Measurements from ENCODE around the gene DCLRE1B. TPM values are rescaled to one million over a fixed set of nuclear protein-coding genes. Genes with fewer than 3 reads are reported as not detected.

The DCLRE1B gene
- total RNA-seq (2012; rRNA removed): 5.3 and 8.3 TPM in 2 replicates

DNA sequence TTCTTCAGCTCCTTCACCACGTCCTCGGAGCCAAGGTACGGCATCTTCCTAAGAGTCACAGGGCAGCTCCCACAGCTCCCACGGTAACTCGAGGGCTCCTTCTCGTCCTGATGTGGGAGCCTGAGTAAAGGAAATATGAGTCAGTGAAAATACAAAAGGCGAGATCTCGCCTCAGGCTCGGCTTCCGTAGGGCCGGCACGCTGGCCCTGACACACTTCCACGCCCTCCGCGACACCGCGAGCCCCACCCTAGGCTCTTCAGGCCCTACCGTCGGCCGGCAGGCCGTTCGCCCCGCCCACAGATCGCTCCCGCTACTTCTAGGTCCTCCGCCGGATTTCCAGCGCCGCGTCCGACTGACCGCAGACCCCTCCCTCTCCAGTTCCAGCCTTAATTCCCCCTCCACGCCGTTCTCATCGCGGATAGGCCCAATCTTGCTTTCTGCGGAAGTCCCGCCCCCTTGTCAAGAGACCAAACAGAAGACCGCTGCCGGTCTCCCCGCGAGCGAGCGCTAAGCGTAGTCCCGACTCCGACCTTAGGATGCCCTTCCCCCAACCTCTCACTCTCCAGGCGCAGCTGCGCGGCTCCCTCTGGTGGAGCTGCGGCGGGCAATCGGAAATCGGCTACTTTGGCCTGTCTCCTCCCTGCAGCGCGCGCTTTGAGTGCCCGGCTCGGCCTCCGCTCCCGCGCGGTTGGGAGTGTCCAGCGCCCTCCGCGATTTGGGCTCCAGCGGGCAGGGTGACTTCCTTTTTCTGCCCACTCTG is at the start of gene DCLRE1B, which contains the start of gene AP4B1:
TSS of gene DCLRE1B (plus strand) at position 653 of the 761 bp plus-strand sequence. CDS start 261 bp downstream, outside the sequence.
TSS of gene AP4B1 (minus strand) at position 126 of the 761 bp plus-strand sequence. CDS start at position 44, 82 bp downstream.
- Histone ChIP-seq H3K9me3 (replicated peaks; ENCODE audit: low read length) (no peaks in the 10 kb centered on the region), H3K4me3 (ENCODE audit: low read length) (peak within 1 kb of the TSS; percentile 80), H3K4me1 (ENCODE audit: control insufficient read depth, insufficient read depth, low read length) (peaks cover 10% of the 10 kb centered on the region), H3K36me3 (ENCODE audit: insufficient read depth, low read length) (peaks cover 13% of the 10 kb centered on the region), H3K9ac (ENCODE audit: low read depth, low read length) (peak within 1 kb of the TSS; percentile 94), H3K27me3 (ENCODE audit: control insufficient read depth, insufficient read depth, low read length) (no peaks in the 10 kb centered on the region), H3K4me2 (ENCODE audit: low read length) (peak within 1 kb of the TSS; percentile 89)

DNA sequence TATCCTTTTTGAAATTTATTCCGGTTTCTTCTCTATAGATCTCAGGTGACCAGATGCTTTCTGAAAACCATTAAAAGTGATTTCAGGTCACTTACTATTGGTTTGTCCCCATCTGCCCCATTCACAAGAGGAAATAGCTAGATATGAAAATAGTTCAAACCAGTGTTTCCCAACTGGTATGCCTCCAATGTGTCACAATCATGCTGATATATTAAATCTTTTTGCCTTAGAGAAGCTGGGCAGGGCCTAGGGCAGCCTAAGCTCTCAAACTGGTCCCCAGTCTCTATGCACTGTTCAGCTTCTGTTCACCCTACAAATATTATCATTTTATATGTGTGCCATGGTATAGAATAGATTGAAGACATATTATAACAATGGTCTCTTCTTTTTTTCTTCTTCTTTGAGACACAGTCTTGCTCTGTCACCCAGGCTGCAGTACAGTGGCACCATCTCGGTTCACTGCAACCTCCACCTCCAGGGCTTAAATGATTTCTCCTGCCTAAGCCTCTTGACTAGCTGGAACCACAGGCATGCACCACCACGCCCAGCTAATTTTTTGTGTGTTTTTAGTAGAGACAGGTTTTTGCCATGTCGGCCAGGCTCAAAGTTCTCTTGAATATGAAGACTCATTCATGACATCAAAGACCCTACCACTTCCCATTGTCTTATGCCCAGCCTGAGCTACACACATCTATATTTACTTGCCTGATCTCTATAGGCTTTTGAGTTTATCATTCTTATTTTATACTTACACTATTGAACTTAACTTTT is 49.3 kb upstream of the DCLRE1B start:
- peaks cover 26% of the 10 kb centered on the region for H3K4me1 ChIP-seq (ENCODE audit: control insufficient read depth, insufficient read depth, low read length)

DNA sequence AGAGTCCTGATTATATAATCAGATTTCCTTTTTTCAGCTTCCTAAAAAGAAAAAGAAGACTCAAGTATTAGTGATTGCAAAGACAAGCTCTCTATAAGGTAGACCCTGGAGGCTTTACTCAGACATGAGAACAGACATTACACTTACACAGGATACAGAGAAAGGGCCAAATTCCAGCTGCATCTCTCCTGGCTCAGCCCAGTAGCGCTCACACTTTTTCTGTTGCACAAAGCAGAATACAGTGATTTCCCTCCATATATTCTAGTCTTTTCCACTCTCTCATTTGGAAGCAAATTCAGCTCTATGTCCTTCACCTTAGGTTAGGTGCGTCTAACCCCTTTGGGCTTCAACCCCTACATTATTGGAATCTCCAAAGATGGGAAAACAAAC is 48.7 kb upstream of the DCLRE1B start:
- peaks cover 30% of the 10 kb centered on the region for H3K4me1 ChIP-seq (ENCODE audit: control insufficient read depth, insufficient read depth, low read length)
- H3K9me3 ChIP-seq (replicated peaks; ENCODE audit: low read length): no peaks in the 10 kb centered on the region
- no peaks in the 10 kb centered on the region for H3K36me3 ChIP-seq (ENCODE audit: insufficient read depth, low read length)
- no peak overlapping the region for H3K4me2 ChIP-seq (ENCODE audit: low read length)
- no peaks in the 10 kb centered on the region for H3K27me3 ChIP-seq (ENCODE audit: control insufficient read depth, insufficient read depth, low read length)
- H3K9ac ChIP-seq (ENCODE audit: low read depth, low read length): no peak overlapping the region
- no peak overlapping the region for H3K4me3 ChIP-seq (ENCODE audit: low read length)

More for the DNA sequence above, 49.3 kb upstream of the DCLRE1B start:
- no peak overlapping the region for H3K9ac ChIP-seq (ENCODE audit: low read depth, low read length)
- no peak overlapping the region for H3K4me2 ChIP-seq (ENCODE audit: low read length)
- no peaks in the 10 kb centered on the region for H3K27me3 ChIP-seq (ENCODE audit: control insufficient read depth, insufficient read depth, low read length)
- H3K36me3 ChIP-seq (ENCODE audit: insufficient read depth, low read length): no peaks in the 10 kb centered on the region
- no peaks in the 10 kb centered on the region for H3K9me3 ChIP-seq (replicated peaks; ENCODE audit: low read length)
- H3K4me3 ChIP-seq (ENCODE audit: low read length): no peak overlapping the region

DNA sequence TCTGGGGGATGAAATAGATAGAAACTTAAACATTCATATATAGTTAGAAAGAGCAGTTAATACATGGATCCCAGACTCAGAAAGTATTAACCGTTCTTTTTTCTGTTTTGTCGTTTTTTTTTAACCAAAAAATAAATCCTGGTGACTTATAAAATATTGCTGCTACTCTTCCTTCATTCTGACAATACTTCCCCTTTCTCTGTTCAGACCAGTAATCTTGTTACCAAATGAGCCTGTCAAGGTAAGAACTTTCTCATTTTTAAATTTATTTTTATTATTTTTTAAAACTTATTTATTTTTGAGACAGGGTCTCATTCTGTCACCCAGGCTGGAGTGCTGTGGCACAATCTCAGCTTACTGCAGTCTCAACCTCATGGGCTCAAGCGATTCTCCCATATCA is 47.4 kb upstream of the DCLRE1B start:
- Histone ChIP-seq H3K4me3 (ENCODE audit: low read length) (no peak overlapping the region), H3K4me1 (ENCODE audit: control insufficient read depth, insufficient read depth, low read length) (peaks cover 34% of the 10 kb centered on the region), H3K9ac (ENCODE audit: low read depth, low read length) (no peak overlapping the region), H3K27me3 (ENCODE audit: control insufficient read depth, insufficient read depth, low read length) (no peaks in the 10 kb centered on the region), H3K4me2 (ENCODE audit: low read length) (no peak overlapping the region), H3K9me3 (replicated peaks; ENCODE audit: low read length) (no peaks in the 10 kb centered on the region), H3K36me3 (ENCODE audit: insufficient read depth, low read length) (no peaks in the 10 kb centered on the region)

DNA sequence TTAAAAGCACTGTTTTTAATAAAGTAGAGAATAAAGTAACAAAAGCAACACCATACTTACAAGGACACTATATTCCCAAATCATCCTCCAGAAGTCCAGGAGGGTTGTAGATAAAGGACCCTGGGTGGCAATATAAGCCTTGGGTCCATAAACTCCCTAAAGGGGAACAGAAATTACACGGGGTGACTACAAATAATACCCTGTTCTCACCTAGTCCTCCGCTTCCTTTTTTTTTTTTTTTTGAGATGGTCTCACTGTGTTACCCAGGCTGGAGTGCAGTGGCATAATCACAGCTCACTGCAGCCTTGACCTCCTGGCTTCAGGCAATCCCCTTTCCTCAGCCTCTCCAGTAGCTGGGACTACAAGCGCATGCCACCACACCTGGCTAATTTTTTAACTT is 46.7 kb upstream of the DCLRE1B start:
- Histone ChIP-seq H3K4me1 (ENCODE audit: control insufficient read depth, insufficient read depth, low read length) (peaks cover 34% of the 10 kb centered on the region), H3K36me3 (ENCODE audit: insufficient read depth, low read length) (no peaks in the 10 kb centered on the region), H3K9me3 (replicated peaks; ENCODE audit: low read length) (no peaks in the 10 kb centered on the region), H3K9ac (ENCODE audit: low read depth, low read length) (no peak overlapping the region), H3K27me3 (ENCODE audit: control insufficient read depth, insufficient read depth, low read length) (no peaks in the 10 kb centered on the region), H3K4me3 (ENCODE audit: low read length) (no peak overlapping the region), H3K4me2 (ENCODE audit: low read length) (no peak overlapping the region)

DNA sequence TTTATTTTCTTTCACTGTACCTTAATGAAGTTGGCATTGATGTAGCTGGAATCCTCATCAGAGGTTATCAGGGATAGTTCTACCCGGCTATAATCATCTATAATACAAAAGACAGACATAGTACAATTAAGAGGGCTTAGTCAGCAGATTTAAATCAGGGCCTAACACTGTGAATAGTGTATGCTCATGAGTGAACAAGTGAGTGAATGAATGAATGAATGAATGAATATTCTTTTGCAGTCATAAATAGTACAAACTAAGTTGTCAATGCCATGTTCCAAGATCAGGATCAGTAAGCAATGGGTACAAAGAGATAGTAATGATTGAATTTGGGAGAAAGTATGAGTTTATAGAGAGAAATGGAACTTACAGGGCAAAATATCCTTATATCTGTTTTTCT is 46.1 kb upstream of the DCLRE1B start:
- H3K4me3 ChIP-seq (ENCODE audit: low read length): no peak overlapping the region
- no peak overlapping the region for H3K4me2 ChIP-seq (ENCODE audit: low read length)
- no peaks in the 10 kb centered on the region for H3K36me3 ChIP-seq (ENCODE audit: insufficient read depth, low read length)
- H3K4me1 ChIP-seq (ENCODE audit: control insufficient read depth, insufficient read depth, low read length): peaks cover 34% of the 10 kb centered on the region
- no peaks in the 10 kb centered on the region for H3K27me3 ChIP-seq (ENCODE audit: control insufficient read depth, insufficient read depth, low read length)
- no peak overlapping the region for H3K9ac ChIP-seq (ENCODE audit: low read depth, low read length)
- no peaks in the 10 kb centered on the region for H3K9me3 ChIP-seq (replicated peaks; ENCODE audit: low read length)

DNA sequence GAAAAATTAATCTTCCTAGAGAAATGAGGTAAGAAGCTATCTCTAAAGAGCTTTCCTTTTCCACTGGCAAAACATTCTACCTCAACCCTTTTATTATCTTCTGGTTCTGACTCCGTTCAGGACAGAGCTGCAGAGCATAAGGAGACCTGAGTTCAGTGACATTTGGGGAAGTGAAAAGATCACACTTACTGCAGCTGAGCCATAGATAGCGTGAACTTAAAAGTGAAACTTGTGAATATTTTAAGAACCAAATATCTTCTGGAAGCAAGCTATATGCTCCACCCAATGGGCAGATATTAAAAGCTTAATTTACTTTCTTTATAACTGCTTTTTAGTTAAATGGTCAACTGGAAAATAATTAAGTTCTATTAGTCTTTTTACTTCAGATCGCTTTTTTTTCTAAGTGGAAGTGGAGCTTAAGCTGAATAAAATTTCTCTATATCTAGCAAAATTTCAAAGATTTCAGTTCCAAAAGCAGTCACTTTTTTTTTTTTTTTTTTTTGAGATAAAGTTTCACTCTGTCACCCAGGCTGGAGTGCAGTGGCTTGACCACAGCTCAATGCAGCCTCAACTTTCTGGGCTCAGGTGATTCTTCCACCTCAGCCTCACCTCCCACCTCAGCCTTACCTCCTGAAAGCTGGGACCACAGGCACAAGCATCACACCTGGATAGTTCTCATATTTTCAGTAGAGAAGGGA is 45.5 kb upstream of the DCLRE1B start:
- Histone ChIP-seq H3K36me3 (ENCODE audit: insufficient read depth, low read length) (no peaks in the 10 kb centered on the region), H3K4me1 (ENCODE audit: control insufficient read depth, insufficient read depth, low read length) (peaks cover 34% of the 10 kb centered on the region), H3K4me3 (ENCODE audit: low read length) (no peak overlapping the region), H3K9me3 (replicated peaks; ENCODE audit: low read length) (no peaks in the 10 kb centered on the region), H3K27me3 (ENCODE audit: control insufficient read depth, insufficient read depth, low read length) (no peaks in the 10 kb centered on the region), H3K4me2 (ENCODE audit: low read length) (peak overlapping the region; percentile 11), H3K9ac (ENCODE audit: low read depth, low read length) (no peak overlapping the region)

DNA sequence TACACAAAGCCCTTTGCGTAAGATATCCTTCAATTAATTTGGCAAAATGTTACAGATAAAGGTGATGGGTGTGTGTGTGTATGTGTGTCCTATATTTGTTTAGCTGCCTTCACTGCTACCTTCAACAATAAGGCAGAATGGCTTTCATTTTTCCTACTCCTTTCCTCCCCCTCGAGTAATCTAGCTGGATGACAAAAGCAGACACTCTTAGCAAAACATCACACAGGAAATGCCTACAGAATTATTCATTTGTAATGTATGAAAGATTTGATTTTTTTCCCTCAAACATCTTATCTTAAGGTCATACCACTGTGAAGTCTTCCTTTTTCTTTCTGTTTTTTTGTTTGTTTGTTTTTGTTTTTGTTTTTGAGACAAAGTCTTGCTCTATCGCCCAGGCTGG is 44.2 kb upstream of the DCLRE1B start:
- Histone ChIP-seq H3K9ac (ENCODE audit: low read depth, low read length) (peak overlapping the region; percentile 76), H3K4me1 (ENCODE audit: control insufficient read depth, insufficient read depth, low read length) (peaks cover 33% of the 10 kb centered on the region), H3K9me3 (replicated peaks; ENCODE audit: low read length) (no peaks in the 10 kb centered on the region), H3K36me3 (ENCODE audit: insufficient read depth, low read length) (no peaks in the 10 kb centered on the region), H3K4me3 (ENCODE audit: low read length) (peak overlapping the region; percentile 37), H3K4me2 (ENCODE audit: low read length) (peak overlapping the region; percentile 74), H3K27me3 (ENCODE audit: control insufficient read depth, insufficient read depth, low read length) (no peaks in the 10 kb centered on the region)

DNA sequence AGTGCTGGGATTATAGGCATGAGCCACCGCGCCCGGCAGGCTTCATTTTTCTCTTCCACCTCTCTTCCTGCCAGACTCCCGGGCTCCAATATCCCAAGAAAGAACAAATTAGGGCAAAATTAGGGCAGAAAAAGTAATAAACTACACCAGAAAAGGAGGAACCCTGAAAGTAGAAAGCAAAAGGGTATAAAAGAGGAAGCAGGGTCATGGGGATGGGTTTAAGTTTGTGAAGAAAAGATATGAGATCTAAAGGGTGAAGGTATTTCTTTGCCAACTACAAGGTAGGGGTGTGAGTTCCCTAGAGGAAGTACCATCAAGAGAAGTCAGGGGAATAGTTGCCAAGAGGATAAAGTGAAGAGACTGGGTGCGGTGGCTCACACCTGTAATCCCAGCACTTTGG is 43.5 kb upstream of the DCLRE1B start:
- no peaks in the 10 kb centered on the region for H3K36me3 ChIP-seq (ENCODE audit: insufficient read depth, low read length)
- H3K27me3 ChIP-seq (ENCODE audit: control insufficient read depth, insufficient read depth, low read length): no peaks in the 10 kb centered on the region
- H3K4me1 ChIP-seq (ENCODE audit: control insufficient read depth, insufficient read depth, low read length): peaks cover 26% of the 10 kb centered on the region
- H3K4me3 ChIP-seq (ENCODE audit: low read length): no peak overlapping the region
- no peak overlapping the region for H3K4me2 ChIP-seq (ENCODE audit: low read length)
- H3K9ac ChIP-seq (ENCODE audit: low read depth, low read length): peak overlapping the region; percentile 59
- H3K9me3 ChIP-seq (replicated peaks; ENCODE audit: low read length): no peaks in the 10 kb centered on the region

DNA sequence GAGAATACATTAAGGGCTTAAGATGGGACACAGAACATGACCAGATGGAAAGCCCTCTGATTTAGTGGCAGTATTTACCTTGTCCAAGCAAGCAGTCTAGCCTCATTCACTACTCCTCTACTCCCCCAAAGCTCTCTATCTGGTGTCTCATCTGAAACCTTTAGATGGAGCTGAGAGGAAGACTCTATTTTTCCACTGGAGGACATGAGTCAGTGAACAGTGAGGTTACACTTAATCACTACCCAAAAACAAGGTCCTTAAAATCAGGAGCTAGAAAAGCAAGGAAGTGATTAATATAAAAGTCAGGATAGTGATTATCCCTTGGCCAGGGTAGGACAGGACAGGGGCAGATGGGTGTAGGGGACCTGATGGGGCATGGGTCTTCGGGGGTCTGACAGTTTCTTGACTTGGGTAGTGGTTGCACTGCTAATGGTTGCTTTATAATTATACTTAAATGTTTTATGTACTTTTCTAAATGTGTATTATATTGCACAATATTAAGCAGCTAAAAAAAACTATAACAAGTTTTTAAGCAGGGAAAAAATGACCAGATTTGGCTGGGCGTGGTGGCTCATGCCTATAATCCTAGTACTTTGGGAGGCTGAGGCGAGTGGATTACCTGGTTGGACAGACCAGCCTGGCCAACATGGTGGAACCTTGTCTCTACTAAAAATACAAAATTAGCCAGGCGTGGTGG is 36.6 kb upstream of the DCLRE1B start:
- H3K4me2 ChIP-seq (ENCODE audit: low read length): peak overlapping the region; percentile 51
- H3K9ac ChIP-seq (ENCODE audit: low read depth, low read length): no peak overlapping the region
- no peak overlapping the region for H3K4me3 ChIP-seq (ENCODE audit: low read length)
- no peaks in the 10 kb centered on the region for H3K9me3 ChIP-seq (replicated peaks; ENCODE audit: low read length)
- H3K27me3 ChIP-seq (ENCODE audit: control insufficient read depth, insufficient read depth, low read length): no peaks in the 10 kb centered on the region
- no peaks in the 10 kb centered on the region for H3K36me3 ChIP-seq (ENCODE audit: insufficient read depth, low read length)
- peaks cover 23% of the 10 kb centered on the region for H3K4me1 ChIP-seq (ENCODE audit: control insufficient read depth, insufficient read depth, low read length)

DNA sequence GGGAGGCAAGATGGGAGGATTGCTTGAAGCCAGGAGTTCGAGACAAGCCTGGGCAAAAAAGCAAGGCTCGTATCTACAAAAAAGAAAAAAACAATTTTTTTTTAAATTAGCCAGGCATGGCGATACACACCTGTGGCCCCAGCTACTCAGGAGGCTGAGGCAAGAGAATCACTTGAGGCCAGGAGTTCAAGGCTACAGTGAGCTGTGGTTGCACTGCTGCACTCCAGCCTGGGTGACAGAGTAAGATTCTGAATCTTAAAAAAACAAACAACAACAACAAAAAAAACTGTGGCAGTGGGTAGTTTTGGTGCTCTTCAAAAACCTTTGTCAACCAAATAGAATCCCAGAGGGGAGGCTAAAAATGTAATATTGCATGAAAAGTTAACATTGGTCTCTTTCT is 34.3 kb upstream of the DCLRE1B start:
- H3K36me3 ChIP-seq (ENCODE audit: insufficient read depth, low read length): no peaks in the 10 kb centered on the region
- H3K4me1 ChIP-seq (ENCODE audit: control insufficient read depth, insufficient read depth, low read length): peaks cover 23% of the 10 kb centered on the region
- no peak overlapping the region for H3K9ac ChIP-seq (ENCODE audit: low read depth, low read length)
- H3K9me3 ChIP-seq (replicated peaks; ENCODE audit: low read length): no peaks in the 10 kb centered on the region
- no peak overlapping the region for H3K4me2 ChIP-seq (ENCODE audit: low read length)
- no peaks in the 10 kb centered on the region for H3K27me3 ChIP-seq (ENCODE audit: control insufficient read depth, insufficient read depth, low read length)
- no peak overlapping the region for H3K4me3 ChIP-seq (ENCODE audit: low read length)

Measured in skeletal muscle satellite cell (primary cell).